HEK293 (cell line): ENCODE measurements around the gene ENKUR.

Experiments
- CTCF ChIA-PET: fragments of 350-600 bp; formaldehyde crosslinking; extraction: SDS; loops from one replicate; lab custom pipeline; 2021; ENCODE audit warnings: antibody characterized with exemption; lab: Yijun Ruan, JAX
- POLR2A ChIA-PET: fragments of 300-600 bp; formaldehyde crosslinking; extraction: SDS; loops from one replicate; lab custom pipeline; 2020; ENCODE audit warnings: antibody characterized with exemption, inconsistent platforms; lab: Yijun Ruan, JAX
- H3K27ac ChIP-seq: fragments of 200-500 bp; sonication (Bioruptor generic); 2 replicates; pipeline ENCODE4 v1.5.1; 2014; ENCODE audit warnings: low read depth, low read length, control low read depth, inconsistent platforms; ENCODE audit errors: extremely low read depth
- H3K36me3 ChIP-seq, 2 experiments: fragments of 200-500 bp in 1 of 2; sonication (Bioruptor generic) in 1 of 2; 1 replicate in 1 of 2; 2 replicates in 1 of 2; pipeline ENCODE4 v1.5.1; 2014 to 2017; ENCODE audit warnings: inconsistent platforms in 2 of 2, low read length in 2 of 2; ENCODE audit not compliant: control insufficient read depth in 2 of 2, insufficient read depth in 1 of 2
- H3K4me1 ChIP-seq: fragments of 200-500 bp; sonication (Bioruptor generic); 2 replicates; pipeline ENCODE4 v1.5.1; 2014; ENCODE audit warnings: mild to moderate bottlenecking, low read length, inconsistent platforms; ENCODE audit not compliant: control insufficient read depth, insufficient read depth
- H3K4me3 ChIP-seq: 2 replicates; pipeline ENCODE4 v1.5.1; 2011; ENCODE audit warnings: low read depth, mild to moderate bottlenecking, control low read depth, low read length, moderate library complexity
- H3K9me3 ChIP-seq: fragments of 200-500 bp; sonication (Bioruptor generic); 2 replicates; pipeline ENCODE4 v1.5.1; 2014; ENCODE audit warnings: low read depth, low read length, inconsistent platforms; ENCODE audit not compliant: control insufficient read depth, insufficient read depth
- EGR2 ChIP-seq: fragments of 450-650 bp; formaldehyde crosslinking; IDR thresholded peaks from 2 replicates; pipeline ENCODE4 v1.5.1; 2016; ENCODE audit warnings: low read depth, missing biosample characterization, missing genetic modification characterization
- HOXD13 ChIP-seq: sonication (generic); formaldehyde crosslinking; IDR thresholded peaks from 2 replicates; pipeline ENCODE4 v1.8.0; 2022; ENCODE audit warnings: missing genetic modification reagents, borderline replicate concordance
- KLF7 ChIP-seq: fragments of 450-650 bp; formaldehyde crosslinking; IDR thresholded peaks from 2 replicates; pipeline ENCODE4 v1.5.1; 2016; ENCODE audit warnings: missing biosample characterization, missing genetic modification characterization, borderline replicate concordance
- KLF8 ChIP-seq: fragments of 450-650 bp; formaldehyde crosslinking; IDR thresholded peaks from 2 replicates; pipeline ENCODE4 v1.5.1; 2016; ENCODE audit warnings: missing biosample characterization, missing genetic modification characterization
- MYNN ChIP-seq: fragments of 450-650 bp; formaldehyde crosslinking; IDR thresholded peaks from 2 replicates; pipeline ENCODE4 v1.5.1; 2016; ENCODE audit warnings: missing biosample characterization, missing genetic modification characterization, borderline replicate concordance
- PRDM1 ChIP-seq: fragments of 450-650 bp; formaldehyde crosslinking; IDR thresholded peaks from 2 replicates; pipeline ENCODE4; 2016; ENCODE audit warnings: missing biosample characterization, missing genetic modification characterization
- SETDB1 ChIP-seq: IDR thresholded peaks from one replicate; pipeline ENCODE4 v1.6.1; 2017; ENCODE audit warnings: mild to moderate bottlenecking, low read length, moderate library complexity, mixed read lengths; ENCODE audit not compliant: insufficient read length
- SP7 ChIP-seq: fragments of 450-650 bp; formaldehyde crosslinking; IDR thresholded peaks from 2 replicates; pipeline ENCODE4 v1.5.1; 2016; ENCODE audit warnings: missing biosample characterization, missing genetic modification characterization
- TCF7L2 ChIP-seq: IDR thresholded peaks from 2 replicates; pipeline ENCODE4 v1.6.1; 2011; ENCODE audit warnings: low read depth, mild to moderate bottlenecking, inconsistent platforms, low read length, moderate library complexity, borderline replicate concordance
- TRIM28 ChIP-seq: IDR thresholded peaks from 2 replicates; pipeline ENCODE4 v1.6.1; 2011; ENCODE audit warnings: low read length, control low read depth, borderline replicate concordance
- ZBTB44 ChIP-seq: fragments of 450-650 bp; IDR thresholded peaks from 2 replicates; pipeline ENCODE4 v1.5.1; 2018; ENCODE audit warnings: missing biosample characterization, mild to moderate bottlenecking, missing genetic modification characterization
- ZBTB8A ChIP-seq: fragments of 450-650 bp; formaldehyde crosslinking; IDR thresholded peaks from 2 replicates; pipeline ENCODE4 v1.5.1; 2016; ENCODE audit warnings: missing biosample characterization, missing genetic modification characterization
- ZFHX2 ChIP-seq: fragments of 450-650 bp; formaldehyde crosslinking; conservative IDR thresholded peaks from 2 replicates; pipeline ENCODE4 v1.5.1; 2016; ENCODE audit warnings: missing biosample characterization, missing genetic modification characterization
- ZFP37 ChIP-seq: fragments of 450-650 bp; formaldehyde crosslinking; IDR thresholded peaks from 2 replicates; pipeline ENCODE4 v1.5.1; 2016; ENCODE audit warnings: missing biosample characterization, missing genetic modification characterization
- ZNF10 ChIP-seq: fragments of 450-650 bp; formaldehyde crosslinking; IDR thresholded peaks from 2 replicates; pipeline ENCODE4 v1.5.1; 2017; ENCODE audit warnings: missing biosample characterization, missing genetic modification characterization
- ZNF2 ChIP-seq: fragments of 450-650 bp; formaldehyde crosslinking; IDR thresholded peaks from 2 replicates; pipeline ENCODE4 v1.5.1; 2016; ENCODE audit warnings: missing biosample characterization, missing genetic modification characterization
- ZNF223 ChIP-seq: fragments of 450-650 bp; formaldehyde crosslinking; IDR thresholded peaks from 2 replicates; pipeline ENCODE4 v1.5.1; 2016; ENCODE audit warnings: missing biosample characterization, missing genetic modification characterization
- ZNF335 ChIP-seq: fragments of 450-650 bp; formaldehyde crosslinking; conservative IDR thresholded peaks from 2 replicates; pipeline ENCODE4 v1.5.1; 2016; ENCODE audit warnings: missing biosample characterization, missing genetic modification characterization
- ZNF341 ChIP-seq: fragments of 450-650 bp; formaldehyde crosslinking; IDR thresholded peaks from 2 replicates; pipeline ENCODE4; 2016; ENCODE audit warnings: low read depth, missing biosample characterization, missing genetic modification characterization
- ZNF362 ChIP-seq: fragments of 450-650 bp; formaldehyde crosslinking; IDR thresholded peaks from 2 replicates; pipeline ENCODE4 v1.5.1; 2016; ENCODE audit warnings: missing biosample characterization, missing genetic modification characterization
- ZNF366 ChIP-seq: fragments of 450-650 bp; formaldehyde crosslinking; conservative IDR thresholded peaks from 2 replicates; pipeline ENCODE4 v1.5.1; 2016; ENCODE audit warnings: missing biosample characterization, missing genetic modification characterization
- ZNF394 ChIP-seq: fragments of 450-650 bp; formaldehyde crosslinking; IDR thresholded peaks from 2 replicates; pipeline ENCODE4 v1.5.1; 2016; ENCODE audit warnings: missing biosample characterization, missing genetic modification characterization, mild to moderate bottlenecking, moderate library complexity, borderline replicate concordance
- ZNF623 ChIP-seq: fragments of 450-650 bp; formaldehyde crosslinking; IDR thresholded peaks from 2 replicates; pipeline ENCODE4 v1.5.1; 2016; ENCODE audit warnings: missing biosample characterization, missing genetic modification characterization
- ZNF660 ChIP-seq: fragments of 450-650 bp; IDR thresholded peaks from 2 replicates; pipeline ENCODE4 v1.5.1; 2018; ENCODE audit warnings: missing biosample characterization, mild to moderate bottlenecking, missing genetic modification characterization
- ZNF670 ChIP-seq: fragments of 450-650 bp; formaldehyde crosslinking; IDR thresholded peaks from 2 replicates; pipeline ENCODE4 v1.5.1; 2016; ENCODE audit warnings: missing biosample characterization, missing genetic modification characterization, low read depth
- ZNF776 ChIP-seq: fragments of 450-650 bp; formaldehyde crosslinking; IDR thresholded peaks from 2 replicates; pipeline ENCODE4 v1.5.0; 2017; ENCODE audit warnings: missing biosample characterization, missing genetic modification characterization, borderline replicate concordance
- ZNF785 ChIP-seq: fragments of 450-650 bp; formaldehyde crosslinking; IDR thresholded peaks from 2 replicates; pipeline ENCODE4 v1.5.1; 2016; ENCODE audit warnings: missing biosample characterization, missing genetic modification characterization
- ZNF843 ChIP-seq: fragments of 450-650 bp; formaldehyde crosslinking; IDR thresholded peaks from 2 replicates; pipeline ENCODE4 v1.5.1; 2016; ENCODE audit warnings: missing biosample characterization, missing genetic modification characterization
- ZSCAN23 ChIP-seq: fragments of 450-650 bp; formaldehyde crosslinking; IDR thresholded peaks from 2 replicates; pipeline ENCODE4 v1.5.1; 2016; ENCODE audit warnings: missing biosample characterization, missing genetic modification characterization
- TF ChIP-seq, protein P1 (sequence below): fragments of 450-650 bp; formaldehyde crosslinking; IDR thresholded peaks from 2 replicates; pipeline ENCODE4 v1.5.1; 2016; ENCODE audit warnings: missing biosample characterization, missing genetic modification characterization
- TF ChIP-seq, protein P2 (sequence below): fragments of 450-650 bp; formaldehyde crosslinking; conservative IDR thresholded peaks from 2 replicates; pipeline ENCODE4 v1.5.1; 2016; ENCODE audit warnings: low read depth, missing biosample characterization, missing genetic modification characterization

ENKUR gene

GRCh38 chr10:25015828-25016375 is at the start of gene ENKUR:
ENKUR (minus strand) TSS chr10:25016158; CDS start chr10:25015936, 222 bp downstream.
- H3K36me3 ChIP-seq, result no peaks in the 10 kb centered on the region
- ChIA-PET POLR2A (interaction anchor here (0.5 kb wide), 1 partner anchor 764 kb away, joined by 4 read pairs; no protein-coding TSS in a partner anchor), CTCF (interaction anchor here (0.6 to 1.1 kb wide), 5 partner anchors 65 to 343 kb away, joined by 3 to 5 read pairs (median 3); no protein-coding TSS in a partner anchor)
- peak within 1 kb of the TSS; percentile 79 for H3K27ac ChIP-seq
- H3K4me3 ChIP-seq, result peak within 1 kb of the TSS; percentile 58
- 0 out of 2 replicates have a peak, but pooled peaks have one; percentile 22 for TF ChIP-seq ZNF362
- no peak for TF ChIP-seq ZFHX2 (tag by site-specific recombination)
- TF ChIP-seq, protein P1, sequence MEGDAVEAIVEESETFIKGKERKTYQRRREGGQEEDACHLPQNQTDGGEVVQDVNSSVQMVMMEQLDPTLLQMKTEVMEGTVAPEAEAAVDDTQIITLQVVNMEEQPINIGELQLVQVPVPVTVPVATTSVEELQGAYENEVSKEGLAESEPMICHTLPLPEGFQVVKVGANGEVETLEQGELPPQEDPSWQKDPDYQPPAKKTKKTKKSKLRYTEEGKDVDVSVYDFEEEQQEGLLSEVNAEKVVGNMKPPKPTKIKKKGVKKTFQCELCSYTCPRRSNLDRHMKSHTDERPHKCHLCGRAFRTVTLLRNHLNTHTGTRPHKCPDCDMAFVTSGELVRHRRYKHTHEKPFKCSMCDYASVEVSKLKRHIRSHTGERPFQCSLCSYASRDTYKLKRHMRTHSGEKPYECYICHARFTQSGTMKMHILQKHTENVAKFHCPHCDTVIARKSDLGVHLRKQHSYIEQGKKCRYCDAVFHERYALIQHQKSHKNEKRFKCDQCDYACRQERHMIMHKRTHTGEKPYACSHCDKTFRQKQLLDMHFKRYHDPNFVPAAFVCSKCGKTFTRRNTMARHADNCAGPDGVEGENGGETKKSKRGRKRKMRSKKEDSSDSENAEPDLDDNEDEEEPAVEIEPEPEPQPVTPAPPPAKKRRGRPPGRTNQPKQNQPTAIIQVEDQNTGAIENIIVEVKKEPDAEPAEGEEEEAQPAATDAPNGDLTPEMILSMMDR (tag by site-specific recombination), result no peak
- TF ChIP-seq ZNF335 (tag by site-specific recombination), result peak; percentile 85
- TF ChIP-seq ZBTB44 (tag by site-specific recombination), result no peak
- 0 out of 2 replicates have a peak, but pooled peaks have one; percentile 17 for TF ChIP-seq ZFP37
- TF ChIP-seq ZNF670 (tag by site-specific recombination), result no peak
- TF ChIP-seq ZNF785 (tag by site-specific recombination), result no peak
- TF ChIP-seq ZNF660, result 0 out of 2 replicates have a peak, but pooled peaks have one; percentile 26
- no peak for TF ChIP-seq SP7 (tag by site-specific recombination)
- peak; percentile 40; the same call in 1 of the 2 replicates for TF ChIP-seq ZNF2 (tag by site-specific recombination)
- TF ChIP-seq EGR2, result no peak
- TF ChIP-seq MYNN (tag by site-specific recombination), result peak; percentile 100
- TF ChIP-seq ZNF843 (tag by site-specific recombination), result no peak
- no peak for TF ChIP-seq TCF7L2
- no peak for TF ChIP-seq ZNF623 (tag by site-specific recombination)
- TF ChIP-seq ZNF394, result peak; percentile 88; the same call in 1 of the 2 replicates
- no peak for TF ChIP-seq ZSCAN23 (tag by site-specific recombination)
- peak; percentile 87 for TF ChIP-seq ZNF366 (tag by site-specific recombination)
- TF ChIP-seq SETDB1, result no peak
- 0 out of 2 replicates have a peak, but pooled peaks have one; percentile 44 for TF ChIP-seq PRDM1 (tag by site-specific recombination)
- TF ChIP-seq ZNF223 (tag by site-specific recombination), result no peak
- no peak for TF ChIP-seq TRIM28
- TF ChIP-seq, protein P2, sequence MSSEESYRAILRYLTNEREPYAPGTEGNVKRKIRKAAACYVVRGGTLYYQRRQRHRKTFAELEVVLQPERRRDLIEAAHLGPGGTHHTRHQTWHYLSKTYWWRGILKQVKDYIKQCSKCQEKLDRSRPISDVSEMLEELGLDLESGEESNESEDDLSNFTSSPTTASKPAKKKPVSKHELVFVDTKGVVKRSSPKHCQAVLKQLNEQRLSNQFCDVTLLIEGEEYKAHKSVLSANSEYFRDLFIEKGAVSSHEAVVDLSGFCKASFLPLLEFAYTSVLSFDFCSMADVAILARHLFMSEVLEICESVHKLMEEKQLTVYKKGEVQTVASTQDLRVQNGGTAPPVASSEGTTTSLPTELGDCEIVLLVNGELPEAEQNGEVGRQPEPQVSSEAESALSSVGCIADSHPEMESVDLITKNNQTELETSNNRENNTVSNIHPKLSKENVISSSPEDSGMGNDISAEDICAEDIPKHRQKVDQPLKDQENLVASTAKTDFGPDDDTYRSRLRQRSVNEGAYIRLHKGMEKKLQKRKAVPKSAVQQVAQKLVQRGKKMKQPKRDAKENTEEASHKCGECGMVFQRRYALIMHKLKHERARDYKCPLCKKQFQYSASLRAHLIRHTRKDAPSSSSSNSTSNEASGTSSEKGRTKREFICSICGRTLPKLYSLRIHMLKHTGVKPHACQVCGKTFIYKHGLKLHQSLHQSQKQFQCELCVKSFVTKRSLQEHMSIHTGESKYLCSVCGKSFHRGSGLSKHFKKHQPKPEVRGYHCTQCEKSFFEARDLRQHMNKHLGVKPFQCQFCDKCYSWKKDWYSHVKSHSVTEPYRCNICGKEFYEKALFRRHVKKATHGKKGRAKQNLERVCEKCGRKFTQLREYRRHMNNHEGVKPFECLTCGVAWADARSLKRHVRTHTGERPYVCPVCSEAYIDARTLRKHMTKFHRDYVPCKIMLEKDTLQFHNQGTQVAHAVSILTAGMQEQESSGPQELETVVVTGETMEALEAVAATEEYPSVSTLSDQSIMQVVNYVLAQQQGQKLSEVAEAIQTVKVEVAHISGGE (tag by site-specific recombination), result peak; percentile 41; the same call in 1 of the 2 replicates
- peak; percentile 12; the same call in 1 of the 2 replicates for TF ChIP-seq ZBTB8A (tag by site-specific recombination)
- peak; percentile 34 for TF ChIP-seq ZNF341
- TF ChIP-seq KLF7 (tag by site-specific recombination), result no peak
- TF ChIP-seq HOXD13 (CRISPR knock-in tag), result no peak
- TF ChIP-seq KLF8 (tag by site-specific recombination), result no peak
- TF ChIP-seq ZNF10, result peak; percentile 20
- no peak for TF ChIP-seq ZNF776 (tag by site-specific recombination)
- no peaks in the 10 kb centered on the region for H3K9me3 ChIP-seq
- no peaks in the 10 kb centered on the region for H3K4me1 ChIP-seq
